NK-92 (cell line): Measurements from ENCODE around the gene INTS13.
"Not testable (repeated sequence)": the region's sequence is repeated elsewhere in the genome, so short reads cannot be mapped to it uniquely, and the experiment has no call there.

Experiments used
- DNase-seq: peaks from one replicate; lab custom pipeline; 2025; ENCODE audit not compliant: unreplicated experiment; lab: John Stamatoyannopoulos, UW

INTS13 gene, protein sequence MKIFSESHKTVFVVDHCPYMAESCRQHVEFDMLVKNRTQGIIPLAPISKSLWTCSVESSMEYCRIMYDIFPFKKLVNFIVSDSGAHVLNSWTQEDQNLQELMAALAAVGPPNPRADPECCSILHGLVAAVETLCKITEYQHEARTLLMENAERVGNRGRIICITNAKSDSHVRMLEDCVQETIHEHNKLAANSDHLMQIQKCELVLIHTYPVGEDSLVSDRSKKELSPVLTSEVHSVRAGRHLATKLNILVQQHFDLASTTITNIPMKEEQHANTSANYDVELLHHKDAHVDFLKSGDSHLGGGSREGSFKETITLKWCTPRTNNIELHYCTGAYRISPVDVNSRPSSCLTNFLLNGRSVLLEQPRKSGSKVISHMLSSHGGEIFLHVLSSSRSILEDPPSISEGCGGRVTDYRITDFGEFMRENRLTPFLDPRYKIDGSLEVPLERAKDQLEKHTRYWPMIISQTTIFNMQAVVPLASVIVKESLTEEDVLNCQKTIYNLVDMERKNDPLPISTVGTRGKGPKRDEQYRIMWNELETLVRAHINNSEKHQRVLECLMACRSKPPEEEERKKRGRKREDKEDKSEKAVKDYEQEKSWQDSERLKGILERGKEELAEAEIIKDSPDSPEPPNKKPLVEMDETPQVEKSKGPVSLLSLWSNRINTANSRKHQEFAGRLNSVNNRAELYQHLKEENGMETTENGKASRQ

DNA sequence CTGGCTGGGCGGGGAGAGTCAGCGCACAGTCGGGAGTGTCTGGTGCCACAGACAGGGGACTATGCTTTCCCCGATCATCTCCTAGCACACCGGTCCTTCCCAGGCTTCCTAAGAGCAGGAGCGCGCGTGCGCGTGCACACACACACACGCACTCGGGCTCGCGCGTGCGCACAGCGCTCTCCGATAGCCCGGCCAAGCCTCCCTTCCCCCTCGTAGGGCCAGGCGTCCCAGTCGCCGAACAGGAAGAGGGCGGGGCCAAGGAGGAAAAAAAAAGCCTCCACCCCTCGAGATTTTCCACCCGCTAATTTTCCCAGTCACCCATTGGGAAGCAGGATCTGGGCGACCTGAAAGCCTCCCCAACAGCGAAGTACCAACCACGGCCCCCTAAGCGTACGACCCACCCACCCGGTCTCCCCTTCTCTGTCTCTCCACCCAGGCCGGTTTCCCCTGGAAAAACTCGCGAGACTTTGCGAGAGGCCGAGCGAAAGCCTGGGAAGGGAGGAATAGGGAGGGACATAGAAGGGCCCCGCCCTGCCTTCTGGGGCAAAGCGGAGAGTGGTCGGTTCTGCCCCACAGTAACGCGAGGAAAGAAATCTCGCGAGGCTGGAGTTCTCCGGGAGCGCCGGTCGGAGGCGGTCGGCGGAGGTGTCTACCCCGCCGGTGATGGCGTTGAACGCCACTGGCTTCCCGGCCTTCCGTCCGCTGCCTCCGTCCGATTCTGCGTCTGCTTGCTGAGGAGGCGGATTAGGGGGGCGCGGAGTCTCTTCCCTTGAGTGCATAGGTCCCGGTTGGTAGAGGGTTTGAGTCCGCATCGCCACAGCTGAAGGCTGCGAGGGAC, at the start of gene INTS13, which contains the start of gene FGFR1OP2:
Gene INTS13 (minus strand): TSS at position 119 of the 838 bp plus-strand sequence. CDS start 1,178 bp downstream, outside the sequence.
Gene FGFR1OP2 (plus strand): TSS at position 608 of the 838 bp plus-strand sequence. CDS start 15,689 bp downstream, outside the sequence.
- DNase-seq = peak; percentile 72

DNA sequence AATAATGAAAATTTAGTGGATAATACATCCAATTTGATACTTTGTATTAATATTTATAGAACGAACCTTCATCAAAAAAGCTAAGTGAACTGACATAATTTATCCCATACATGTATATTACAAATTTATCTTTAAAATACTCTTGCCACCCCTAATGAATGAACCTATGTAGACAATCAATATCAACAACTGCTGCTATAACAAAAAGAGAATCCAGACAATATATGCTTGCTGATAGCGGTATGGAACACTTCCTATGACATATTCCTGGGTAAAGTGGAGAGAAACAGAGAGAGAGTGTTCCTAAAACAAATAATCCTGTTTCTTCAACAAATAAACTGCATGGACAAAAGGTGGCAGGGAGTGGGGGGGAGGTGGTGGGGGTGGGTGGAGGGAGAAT, 45.1 kb upstream of the INTS13 start:
- DNase-seq = no peak

DNA sequence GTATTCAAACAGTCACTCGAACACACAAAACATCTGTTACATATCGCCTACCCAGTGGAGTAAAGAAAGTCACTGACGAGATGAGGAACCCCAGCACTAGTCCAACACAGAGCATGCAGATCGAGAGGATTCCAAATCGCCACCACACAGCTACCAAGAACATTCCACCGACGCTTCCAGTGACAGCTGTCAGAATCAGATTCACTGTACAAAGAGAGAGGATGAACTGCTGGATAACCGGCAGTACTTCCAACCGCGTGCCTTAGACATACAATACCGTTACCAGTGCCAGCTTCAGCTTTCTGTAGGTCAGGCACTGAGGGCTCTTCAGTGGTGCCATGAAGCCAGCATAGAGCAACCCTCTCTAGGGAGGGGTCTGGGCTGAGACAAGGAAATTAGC, 42.0 kb upstream of the INTS13 start:
- no peak for DNase-seq

DNA sequence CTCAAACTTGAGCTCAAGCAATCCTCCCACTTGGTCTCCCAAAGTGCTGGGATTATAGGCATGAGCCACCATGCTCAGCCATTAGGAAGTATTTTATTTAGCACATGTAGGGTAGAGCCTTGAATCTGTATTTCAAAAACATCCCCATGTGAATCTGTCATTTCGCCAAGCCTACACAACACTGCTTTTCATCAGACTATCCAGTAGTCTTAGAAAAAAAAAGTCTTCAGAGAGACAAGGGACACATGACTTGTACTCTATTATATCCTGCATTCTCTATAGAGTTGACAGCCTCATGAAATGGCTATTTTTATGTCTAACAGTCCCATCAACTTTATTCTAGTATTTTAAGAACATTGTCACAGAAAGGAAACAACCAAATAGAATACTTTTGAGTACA, 41.0 kb upstream of the INTS13 start:
- DNase-seq = no peak

DNA sequence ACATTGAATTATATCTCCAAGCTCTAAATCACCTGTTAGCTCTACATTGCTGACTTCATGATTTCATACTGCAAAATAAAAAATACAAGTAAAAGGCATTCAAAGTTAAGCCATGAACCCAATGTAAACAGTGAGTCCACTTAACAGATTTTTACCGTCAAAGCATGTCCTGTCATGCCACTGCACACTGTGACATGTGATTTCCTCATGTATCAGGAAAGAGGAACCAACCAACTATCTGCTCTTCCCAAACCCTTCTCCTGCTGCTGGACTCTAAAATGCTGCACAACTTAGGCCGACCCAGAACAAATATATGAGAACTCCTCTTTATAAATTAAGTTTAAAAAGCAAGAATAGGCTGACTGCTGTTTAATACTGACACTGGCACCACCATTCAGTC, 38.9 kb upstream of the INTS13 start:
- no peak for DNase-seq

DNA sequence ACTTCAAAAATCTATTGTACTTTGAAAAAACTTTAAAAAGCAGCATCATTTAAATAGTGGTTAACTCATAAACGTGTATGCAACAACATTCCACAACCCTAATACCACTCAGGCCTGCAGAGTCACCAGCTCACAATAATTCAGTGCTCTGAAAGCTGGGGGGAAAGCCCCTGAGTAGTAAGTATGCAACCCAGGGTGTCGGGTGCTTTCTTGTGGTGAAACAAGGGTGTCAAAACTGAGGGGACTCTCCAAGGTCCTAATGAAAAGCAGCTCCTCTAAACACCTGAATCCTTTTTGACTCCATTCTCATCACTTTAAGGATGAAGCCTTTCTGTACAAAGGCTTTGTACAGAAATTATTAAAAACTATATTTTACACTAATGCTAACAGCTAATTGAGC, 34.2 kb upstream of the INTS13 start:
- DNase-seq = no peak

DNA sequence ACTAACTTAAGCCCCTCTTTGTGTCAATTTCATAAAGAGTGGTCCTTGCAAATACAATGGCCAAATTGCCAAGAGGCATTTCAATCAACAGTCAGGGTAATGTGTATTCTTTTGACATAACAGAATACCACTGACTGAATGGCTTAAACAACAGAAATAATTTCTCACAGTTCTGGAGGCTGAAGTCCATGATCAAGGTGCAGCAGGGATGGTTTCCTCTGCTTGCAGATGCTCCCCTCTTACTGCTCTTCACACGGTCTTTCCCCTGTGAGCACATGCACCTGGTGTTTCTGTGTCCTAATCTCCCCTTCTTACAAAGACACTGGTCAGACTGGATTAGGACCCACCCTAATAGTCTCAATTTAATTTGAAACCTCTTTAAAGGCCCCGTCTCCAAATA, 32.4 kb upstream of the INTS13 start:
- no peak for DNase-seq

DNA sequence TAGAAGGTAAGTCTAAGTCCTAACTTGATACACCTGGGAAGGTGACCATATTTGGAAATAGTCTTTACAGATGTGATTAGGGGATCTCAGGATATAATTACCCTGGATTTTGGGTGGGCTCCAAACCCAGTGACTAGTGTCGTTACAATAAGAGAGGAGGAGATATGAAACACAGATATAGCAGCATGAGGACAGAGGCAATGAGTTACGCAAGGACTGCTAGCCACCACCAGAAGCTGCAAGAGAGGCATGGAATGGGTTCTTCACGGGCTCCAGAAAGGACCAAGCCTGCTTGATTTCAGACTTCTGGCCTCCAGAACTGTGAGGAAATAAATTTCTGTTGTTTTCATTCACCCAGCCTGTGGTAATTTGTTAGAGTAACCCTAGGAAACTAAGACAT, 29.1 kb upstream of the INTS13 start:
- DNase-seq = no peak

DNA sequence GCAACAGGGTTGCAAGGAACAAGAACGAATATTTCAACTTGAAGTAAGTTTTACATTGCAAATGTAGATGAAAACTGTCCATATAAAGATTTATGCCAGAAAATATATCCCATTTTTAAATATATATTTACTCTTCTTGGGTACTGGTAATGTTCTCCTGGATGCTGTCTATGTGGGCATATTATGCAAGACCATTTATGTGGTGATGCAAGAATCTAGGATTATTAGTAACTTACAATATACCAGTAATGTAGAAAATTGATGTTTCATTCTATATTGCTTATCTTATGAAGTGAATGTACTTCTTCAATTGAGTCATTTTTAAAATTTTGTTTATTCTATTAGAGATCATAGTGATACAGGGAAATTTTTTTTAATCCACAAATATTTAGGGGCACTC, 25.6 kb upstream of the INTS13 start:
- no peak for DNase-seq

DNA sequence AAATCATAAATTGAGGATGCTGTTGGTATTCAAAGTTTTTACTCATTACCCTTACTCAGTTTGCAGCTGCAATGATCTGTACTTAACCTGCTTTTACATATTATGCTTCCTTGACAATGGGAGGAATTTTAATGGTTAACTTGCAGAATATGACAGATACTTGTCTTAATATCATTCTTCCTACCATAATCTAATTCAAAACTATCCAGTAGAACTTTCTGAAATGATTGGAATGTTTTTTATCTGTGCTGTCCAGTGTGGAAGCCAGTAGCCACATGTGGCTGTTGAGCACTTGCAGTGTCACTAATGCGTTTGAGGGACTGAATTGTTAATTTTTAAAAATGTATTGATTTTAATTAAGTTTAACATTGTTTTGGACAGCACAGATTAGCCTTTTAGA, 24.0 kb upstream of the INTS13 start:
- no peak for DNase-seq

DNA sequence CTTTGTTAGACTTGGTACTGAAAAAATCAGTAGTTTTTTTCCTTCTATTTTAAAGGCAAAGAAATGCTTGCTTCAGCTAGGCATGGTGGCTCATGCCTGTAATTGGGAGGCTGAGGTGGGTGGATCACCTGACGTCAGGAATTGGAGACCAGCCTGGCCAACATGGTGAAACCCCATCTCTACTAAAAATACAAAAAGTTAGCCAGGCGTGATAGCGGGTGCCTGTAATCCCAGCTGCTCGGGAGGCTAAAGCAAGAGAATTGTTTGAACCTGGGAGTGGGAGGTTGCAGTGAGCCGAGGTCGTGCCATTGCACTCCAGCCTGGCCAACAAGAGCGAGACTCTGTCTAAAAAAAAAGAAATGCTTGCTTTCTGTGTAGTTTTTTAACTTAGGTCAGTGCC, 23.6 kb upstream of the INTS13 start:
- not testable (repeated sequence) for DNase-seq

DNA sequence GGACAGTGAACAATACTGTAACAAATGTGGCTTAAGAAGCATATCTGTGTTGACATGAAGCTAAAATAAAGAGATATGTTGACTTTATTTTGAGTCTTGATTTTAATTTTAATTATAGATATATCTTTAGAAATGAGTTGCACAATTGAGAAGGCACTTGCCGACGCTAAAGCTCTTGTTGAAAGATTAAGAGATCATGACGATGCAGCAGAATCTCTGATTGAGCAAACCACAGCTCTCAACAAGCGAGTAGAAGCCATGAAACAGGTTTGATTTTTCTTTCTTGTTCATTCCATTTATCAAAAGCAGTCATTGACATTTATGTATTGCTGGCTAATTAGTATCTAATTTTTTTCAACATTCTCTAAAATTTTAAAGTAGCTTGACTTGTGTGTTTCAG, 16.2 kb upstream of the INTS13 start:
- no peak for DNase-seq

DNA sequence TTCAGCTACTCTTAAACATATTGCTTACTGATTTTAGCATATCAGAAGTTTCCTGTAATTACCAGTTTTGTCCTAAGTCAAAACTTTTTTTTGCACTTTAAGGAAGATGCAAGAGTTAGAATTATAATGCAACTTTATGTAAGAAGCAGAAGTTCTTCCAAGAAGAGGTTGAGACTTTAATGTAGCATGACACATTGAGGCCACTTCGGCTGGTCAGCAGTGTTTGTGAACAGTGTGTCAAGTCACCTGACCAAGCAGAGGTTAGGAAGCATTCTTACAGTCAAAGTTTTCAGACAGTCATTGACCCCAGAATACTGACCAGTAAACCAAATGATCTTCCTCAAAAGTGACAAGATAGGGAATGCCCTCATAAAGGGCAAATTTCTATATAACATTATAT, 15.7 kb upstream of the INTS13 start:
- DNase-seq = no peak

DNA sequence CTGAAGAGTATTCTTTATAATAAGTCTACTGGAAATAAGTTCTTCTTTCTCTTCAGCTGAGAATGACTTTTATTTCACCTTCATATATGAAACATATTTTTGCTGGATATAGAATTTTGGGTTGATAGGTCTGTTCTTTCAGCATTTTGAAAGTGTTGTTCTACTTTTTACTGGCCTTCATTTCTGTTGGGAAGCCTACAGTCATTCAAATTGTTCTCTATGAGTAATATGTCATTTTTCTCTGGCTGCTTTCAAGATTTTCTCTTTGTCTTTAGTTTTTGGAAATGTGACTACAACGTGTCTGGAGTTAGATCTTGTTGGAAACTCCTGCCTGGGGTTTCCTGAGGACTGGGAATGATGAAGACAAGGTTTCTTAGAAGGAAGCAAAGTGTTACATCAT, 10.5 kb upstream of the INTS13 start:
- DNase-seq = no peak

DNA sequence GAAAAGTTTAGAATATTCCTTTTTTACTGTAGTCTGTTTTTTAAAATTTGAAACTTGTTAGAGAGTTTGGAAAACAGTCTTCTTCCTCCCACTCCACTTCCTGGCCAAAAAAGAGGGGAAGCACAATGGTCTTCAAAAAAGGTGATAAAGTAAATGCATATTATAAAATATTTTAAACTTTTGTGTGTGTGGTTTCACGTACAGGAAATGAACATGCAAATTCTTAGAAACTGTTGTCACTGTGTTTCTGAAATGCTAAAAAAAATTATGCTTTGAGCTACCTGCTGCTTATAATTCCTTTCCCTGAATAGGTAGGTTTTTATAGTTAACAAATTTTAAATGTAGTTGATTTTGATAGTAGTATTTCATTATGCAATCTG, 3.4 kb upstream of the INTS13 start:
- no peak for DNase-seq

DNA sequence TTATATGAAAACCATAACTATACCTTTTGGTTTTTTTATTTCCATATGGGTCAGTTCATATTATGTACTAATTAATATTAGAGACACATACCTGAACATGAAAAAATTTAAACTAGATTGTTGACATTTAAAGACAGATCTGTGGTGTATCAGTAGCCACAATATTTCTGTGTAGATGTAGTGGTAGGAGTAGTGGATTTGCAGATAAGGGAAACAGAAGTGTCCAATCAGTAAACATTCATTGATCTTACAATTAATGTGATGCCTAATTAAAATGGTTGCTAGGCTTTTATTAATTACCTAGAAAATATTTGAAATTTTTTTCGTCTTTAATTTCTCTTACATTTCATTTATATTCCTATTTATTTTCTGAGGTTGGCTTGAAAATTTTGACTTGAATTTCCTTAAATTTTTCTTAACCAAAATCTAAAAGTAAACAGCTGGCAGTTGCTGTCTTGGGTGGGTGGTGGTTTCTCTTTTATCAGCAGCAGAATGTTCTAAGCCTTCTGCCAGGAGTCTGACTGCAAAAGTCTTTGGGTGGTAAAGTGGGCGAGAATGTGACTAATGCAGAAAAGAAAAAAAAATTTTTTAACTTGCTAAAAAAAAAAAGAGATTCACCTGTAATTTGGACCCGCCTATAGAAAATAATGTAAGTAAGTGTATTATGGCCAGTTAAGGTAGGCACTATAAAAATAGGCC, 2.9 kb upstream of the INTS13 start:
- no peak for DNase-seq

DNA sequence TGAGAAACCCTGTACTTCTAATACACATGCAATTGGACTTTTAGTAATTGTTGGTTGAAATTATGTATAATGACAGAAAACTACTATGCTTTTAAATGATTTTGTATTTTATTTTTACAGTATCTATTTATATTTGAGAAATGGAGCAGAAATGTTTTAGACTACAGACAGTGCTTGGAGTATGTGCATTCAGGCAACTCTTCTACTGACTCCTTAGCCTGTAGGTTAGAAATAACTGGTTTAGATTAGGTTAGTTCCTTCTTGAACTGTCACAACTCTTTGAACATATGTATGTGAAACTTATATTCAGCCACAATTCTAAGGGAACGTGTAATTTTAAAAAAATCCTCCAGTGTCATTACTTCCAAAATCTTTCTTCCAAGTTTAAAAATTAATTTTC, 2.2 kb upstream of the INTS13 start:
- no peak for DNase-seq

DNA sequence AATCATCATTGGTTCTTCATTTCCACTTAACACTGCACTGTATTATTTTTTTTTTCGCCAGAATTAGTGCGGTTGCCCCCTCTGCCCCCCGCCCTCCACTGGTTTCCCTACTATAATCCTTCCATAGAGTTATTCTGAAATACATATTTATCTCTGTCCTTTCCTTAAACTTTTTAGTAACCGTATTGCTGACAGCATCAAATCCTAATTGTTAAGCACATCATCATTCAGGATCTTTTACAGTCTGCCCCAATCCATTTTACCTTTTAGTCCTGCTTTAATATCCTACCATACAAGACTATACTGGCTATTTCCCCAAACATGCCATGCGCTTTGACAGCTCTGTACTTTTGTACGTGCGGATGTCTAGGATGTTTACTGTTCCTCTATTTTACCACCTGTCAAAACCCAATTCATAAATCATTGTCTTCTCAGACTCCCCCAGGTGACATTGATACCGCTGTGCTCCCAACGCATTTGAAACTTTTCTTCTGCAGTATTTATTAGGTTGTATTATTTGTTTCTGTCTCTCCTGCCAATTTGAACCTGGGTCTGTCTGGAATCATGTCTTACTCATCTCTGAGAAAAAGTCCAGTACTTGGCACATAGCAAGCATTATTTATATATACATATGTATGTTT, 1.5 kb upstream of the INTS13 start:
- no peak for DNase-seq

DNA sequence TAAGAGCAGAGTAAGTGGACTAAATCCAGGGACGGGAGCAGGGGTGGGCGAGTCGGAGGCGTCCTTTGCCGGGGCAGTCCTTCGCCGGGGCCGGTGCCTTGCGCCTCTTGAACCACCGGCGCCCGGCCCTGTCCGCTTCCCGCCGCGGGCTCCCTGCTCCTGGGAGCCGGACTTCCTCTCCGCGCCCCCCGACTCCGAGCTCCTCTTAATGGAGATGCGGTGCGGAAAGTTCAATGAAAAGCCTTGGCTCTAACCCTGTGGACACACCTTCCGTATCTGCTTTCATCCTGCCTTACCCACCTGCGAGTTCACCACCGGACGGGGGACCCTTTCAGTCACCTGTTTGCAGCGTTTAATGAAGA, 901 bp upstream of the INTS13 start:
- no peak for DNase-seq

DNA sequence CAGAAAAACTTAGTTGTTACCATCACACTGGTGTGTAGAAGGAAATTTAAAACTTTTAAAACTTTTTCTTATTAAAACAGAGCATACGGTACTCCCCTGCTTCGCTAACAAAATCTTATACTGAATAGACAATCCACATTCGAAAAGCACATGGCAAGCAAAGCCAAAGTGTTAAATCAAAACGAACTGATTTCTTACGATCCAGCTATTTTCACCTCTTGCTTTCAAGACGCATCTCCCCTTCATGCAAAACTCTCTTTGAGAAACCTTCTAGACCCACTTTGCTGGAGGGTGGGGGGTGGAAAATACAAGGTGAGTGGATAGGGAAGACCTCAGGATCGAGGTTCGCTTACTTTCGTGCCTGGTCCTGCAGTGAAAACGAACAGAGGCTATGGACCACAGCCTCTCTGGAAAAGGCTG, 328 bp downstream of the INTS13 start:
- no peak for DNase-seq
